Smooth muscle cell (in vitro differentiated cells): ENCODE results near the gene CHRM1. TPM values are rescaled to one million over a fixed set of nuclear protein-coding genes. Genes with fewer than 3 reads are reported as not detected.

Experiments used
- DNase-seq: peaks from one replicate; lab custom pipeline; 2025; ENCODE audit not compliant: unreplicated experiment; lab: John Stamatoyannopoulos, UW
- H2AFZ ChIP-seq: fragments of 200-600 bp; sonication (generic); 2 replicates; pipeline ENCODE4 v1.6.0; 2016; ENCODE audit warnings: antibody characterized with exemption, low read depth, mild to moderate bottlenecking
- H3F3A ChIP-seq: fragments of 200-600 bp; sonication (generic); 2 replicates; pipeline ENCODE4 v1.6.0; 2017; ENCODE audit warnings: antibody characterized with exemption, low read depth
- H3K27ac ChIP-seq: fragments of 200-600 bp; sonication (generic); 2 replicates; pipeline ENCODE4 v1.5.1; 2016; ENCODE audit warnings: low read depth, mild to moderate bottlenecking
- H3K27me3 ChIP-seq: fragments of 200-600 bp; sonication (generic); 2 replicates; pipeline ENCODE4 v1.6.1; 2016; ENCODE audit warnings: low read depth, mild to moderate bottlenecking
- H3K36me3 ChIP-seq: fragments of 200-600 bp; sonication (generic); 2 replicates; pipeline ENCODE4 v1.5.1; 2016; ENCODE audit warnings: low read depth
- H3K4me1 ChIP-seq: fragments of 200-600 bp; sonication (generic); 2 replicates; pipeline ENCODE4 v1.5.1; 2016; ENCODE audit warnings: low read depth
- H3K4me2 ChIP-seq: fragments of 200-600 bp; sonication (generic); 2 replicates; pipeline ENCODE4 v1.6.0; 2016; ENCODE audit warnings: mild to moderate bottlenecking
- H3K4me3 ChIP-seq: fragments of 200-600 bp; sonication (generic); 2 replicates; pipeline ENCODE4 v1.5.1; 2016; ENCODE audit warnings: mild to moderate bottlenecking
- H3K79me2 ChIP-seq: fragments of 200-600 bp; sonication (generic); 2 replicates; pipeline ENCODE4 v1.6.0; 2016; ENCODE audit warnings: low read depth, mild to moderate bottlenecking
- H3K9ac ChIP-seq: fragments of 200-600 bp; sonication (generic); 2 replicates; pipeline ENCODE4 v1.6.0; 2016; ENCODE audit warnings: low read depth
- H3K9me3 ChIP-seq: fragments of 200-600 bp; sonication (generic); replicated peaks from 2 replicates; pipeline ENCODE4 v1.5.1; 2016; ENCODE audit warnings: low read depth
- H4K20me1 ChIP-seq: fragments of 200-600 bp; sonication (generic); 2 replicates; pipeline ENCODE4 v1.6.0; 2016; ENCODE audit warnings: low read depth
- WGBS: methylation state at CpG from one replicate; pipeline ENCODE4 v1.1.7; 2016; ENCODE audit warnings: low lambda C conversion rate; 5-methylcytosine and 5-hydroxymethylcytosine counted together
- polyA plus RNA-seq: library from polyadenylated mRNA; unstranded; fragments of >200 nt; fragmentation: Nextera tagmentation; extraction: Ambion mirVana; gene quantifications from 2 replicates; pipeline ENCODE4 v1.2.1, GENCODE V29; 2016
- total RNA-seq: library from RNA; depleted of rRNA; stranded (reverse); fragments of >200 nt; gene quantifications from 2 replicates; pipeline ENCODE4 v1.2.3, GENCODE V29; 2014
- TF ChIP-seq, protein P1 (sequence below): fragments of 200-600 bp; sonication (generic); IDR thresholded peaks from 2 replicates; pipeline ENCODE4 v1.5.1; 2017; ENCODE audit warnings: borderline replicate concordance, mild to moderate bottlenecking, antibody characterized with exemption; ENCODE audit not compliant: insufficient read depth, poor library complexity, severe bottlenecking

CHRM1 gene
- total and polyA plus RNA-seq, 2 experiments from 2014 or later, result not detected

DNA sequence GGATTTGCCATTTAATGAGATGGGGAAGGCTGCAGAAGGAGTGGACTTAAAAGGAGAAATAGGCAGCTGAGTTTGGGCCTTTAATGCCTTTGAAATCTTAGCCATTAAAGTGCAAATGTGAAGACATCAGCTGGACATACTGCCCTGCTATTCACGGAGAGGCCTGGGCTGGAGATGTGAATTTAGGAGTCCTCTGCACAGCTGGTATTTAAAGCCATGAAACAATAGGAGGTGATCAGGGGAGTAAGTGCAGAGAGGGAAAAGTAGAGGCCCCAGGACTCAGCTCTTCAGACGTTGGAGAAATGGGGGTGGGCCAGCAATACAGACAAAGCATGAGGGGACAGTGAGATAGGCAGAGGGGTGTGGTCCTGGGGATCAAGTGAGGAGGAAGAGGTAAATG lies 23.9 kb downstream of the CHRM1 start:
- H3K4me1 ChIP-seq, result no peaks in the 10 kb centered on the region
- no peak overlapping the region for H3K9ac ChIP-seq
- WGBS, result 38% methylated on average over 2 of the region's 2 CpGs
- no peaks in the 10 kb centered on the region for H3K27me3 ChIP-seq
- no peaks in the 10 kb centered on the region for H3K36me3 ChIP-seq
- no peak overlapping the region for H3K4me2 ChIP-seq
- no peak overlapping the region for H3K27ac ChIP-seq
- no peaks in the 10 kb centered on the region for H3K79me2 ChIP-seq
- H2AFZ ChIP-seq, result no peak overlapping the region
- no peaks in the 10 kb centered on the region for H3K9me3 ChIP-seq
- H3K4me3 ChIP-seq, result no peak overlapping the region
- TF ChIP-seq, protein P1, sequence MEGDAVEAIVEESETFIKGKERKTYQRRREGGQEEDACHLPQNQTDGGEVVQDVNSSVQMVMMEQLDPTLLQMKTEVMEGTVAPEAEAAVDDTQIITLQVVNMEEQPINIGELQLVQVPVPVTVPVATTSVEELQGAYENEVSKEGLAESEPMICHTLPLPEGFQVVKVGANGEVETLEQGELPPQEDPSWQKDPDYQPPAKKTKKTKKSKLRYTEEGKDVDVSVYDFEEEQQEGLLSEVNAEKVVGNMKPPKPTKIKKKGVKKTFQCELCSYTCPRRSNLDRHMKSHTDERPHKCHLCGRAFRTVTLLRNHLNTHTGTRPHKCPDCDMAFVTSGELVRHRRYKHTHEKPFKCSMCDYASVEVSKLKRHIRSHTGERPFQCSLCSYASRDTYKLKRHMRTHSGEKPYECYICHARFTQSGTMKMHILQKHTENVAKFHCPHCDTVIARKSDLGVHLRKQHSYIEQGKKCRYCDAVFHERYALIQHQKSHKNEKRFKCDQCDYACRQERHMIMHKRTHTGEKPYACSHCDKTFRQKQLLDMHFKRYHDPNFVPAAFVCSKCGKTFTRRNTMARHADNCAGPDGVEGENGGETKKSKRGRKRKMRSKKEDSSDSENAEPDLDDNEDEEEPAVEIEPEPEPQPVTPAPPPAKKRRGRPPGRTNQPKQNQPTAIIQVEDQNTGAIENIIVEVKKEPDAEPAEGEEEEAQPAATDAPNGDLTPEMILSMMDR, result no peak
- DNase-seq, result no peak
- H4K20me1 ChIP-seq, result no peaks in the 10 kb centered on the region
- H3F3A ChIP-seq, result no peaks in the 10 kb centered on the region

DNA sequence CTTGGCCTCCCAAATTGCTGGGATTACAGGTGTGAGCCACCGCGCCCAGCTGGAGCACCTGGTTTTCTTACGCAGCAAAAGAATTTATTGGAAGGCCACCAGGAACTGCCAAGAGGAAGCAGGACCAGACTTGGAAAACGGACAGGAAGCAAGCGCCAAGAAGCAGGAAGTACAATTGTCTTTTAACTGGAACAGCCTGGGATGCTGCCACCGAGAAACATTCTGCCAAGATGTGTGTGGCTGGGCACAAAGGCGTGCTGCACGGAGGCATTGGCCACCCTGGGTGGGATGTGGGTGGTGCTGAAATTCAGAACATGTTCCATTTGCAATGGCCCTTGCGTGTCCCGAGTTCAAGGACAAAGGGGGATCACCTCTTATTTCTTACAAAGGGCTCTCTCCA lies 25.1 kb downstream of the CHRM1 start:
- H3K4me3 ChIP-seq, result no peak overlapping the region
- H4K20me1 ChIP-seq, result no peaks in the 10 kb centered on the region
- no peaks in the 10 kb centered on the region for H3K4me1 ChIP-seq
- TF ChIP-seq, protein P1, result no peak
- H3K9me3 ChIP-seq, result no peaks in the 10 kb centered on the region
- no peak for DNase-seq
- no peak overlapping the region for H2AFZ ChIP-seq
- no peaks in the 10 kb centered on the region for H3K27me3 ChIP-seq
- H3K79me2 ChIP-seq, result no peaks in the 10 kb centered on the region
- no peak overlapping the region for H3K9ac ChIP-seq
- no peaks in the 10 kb centered on the region for H3K36me3 ChIP-seq
- no peak overlapping the region for H3K4me2 ChIP-seq
- 78% methylated on average over 7 of the region's 10 CpGs for WGBS
- no peaks in the 10 kb centered on the region for H3F3A ChIP-seq
- no peak overlapping the region for H3K27ac ChIP-seq

DNA sequence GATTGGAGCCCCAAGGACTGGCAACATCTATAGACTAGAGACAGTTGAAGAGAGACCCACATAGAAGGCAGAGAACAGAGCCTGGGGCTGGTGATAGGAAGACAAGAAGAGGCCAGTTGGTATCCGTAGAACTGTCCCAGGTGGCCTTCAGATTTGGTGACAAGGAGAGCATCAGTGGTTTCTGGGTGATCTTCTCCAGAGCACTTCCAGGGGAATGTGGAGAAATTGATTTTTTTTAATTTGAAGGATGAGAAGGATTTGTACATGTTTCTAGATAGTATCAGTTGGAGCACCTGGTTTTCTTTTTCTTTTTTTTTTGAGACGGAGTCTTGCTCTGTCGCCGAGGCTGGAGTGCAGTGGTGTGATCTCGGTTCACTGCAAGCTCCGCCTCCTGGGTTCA lies 25.7 kb downstream of the CHRM1 start:
- no peak overlapping the region for H2AFZ ChIP-seq
- H4K20me1 ChIP-seq, result no peaks in the 10 kb centered on the region
- no peaks in the 10 kb centered on the region for H3F3A ChIP-seq
- H3K27ac ChIP-seq, result no peak overlapping the region
- no peaks in the 10 kb centered on the region for H3K27me3 ChIP-seq
- H3K4me3 ChIP-seq, result no peak overlapping the region
- 89% methylated on average over 6 of the region's 6 CpGs for WGBS
- TF ChIP-seq, protein P1, result no peak
- DNase-seq, result no peak
- H3K36me3 ChIP-seq, result no peaks in the 10 kb centered on the region
- H3K79me2 ChIP-seq, result no peaks in the 10 kb centered on the region
- no peak overlapping the region for H3K4me2 ChIP-seq
- H3K4me1 ChIP-seq, result no peaks in the 10 kb centered on the region
- no peak overlapping the region for H3K9ac ChIP-seq
- no peaks in the 10 kb centered on the region for H3K9me3 ChIP-seq

DNA sequence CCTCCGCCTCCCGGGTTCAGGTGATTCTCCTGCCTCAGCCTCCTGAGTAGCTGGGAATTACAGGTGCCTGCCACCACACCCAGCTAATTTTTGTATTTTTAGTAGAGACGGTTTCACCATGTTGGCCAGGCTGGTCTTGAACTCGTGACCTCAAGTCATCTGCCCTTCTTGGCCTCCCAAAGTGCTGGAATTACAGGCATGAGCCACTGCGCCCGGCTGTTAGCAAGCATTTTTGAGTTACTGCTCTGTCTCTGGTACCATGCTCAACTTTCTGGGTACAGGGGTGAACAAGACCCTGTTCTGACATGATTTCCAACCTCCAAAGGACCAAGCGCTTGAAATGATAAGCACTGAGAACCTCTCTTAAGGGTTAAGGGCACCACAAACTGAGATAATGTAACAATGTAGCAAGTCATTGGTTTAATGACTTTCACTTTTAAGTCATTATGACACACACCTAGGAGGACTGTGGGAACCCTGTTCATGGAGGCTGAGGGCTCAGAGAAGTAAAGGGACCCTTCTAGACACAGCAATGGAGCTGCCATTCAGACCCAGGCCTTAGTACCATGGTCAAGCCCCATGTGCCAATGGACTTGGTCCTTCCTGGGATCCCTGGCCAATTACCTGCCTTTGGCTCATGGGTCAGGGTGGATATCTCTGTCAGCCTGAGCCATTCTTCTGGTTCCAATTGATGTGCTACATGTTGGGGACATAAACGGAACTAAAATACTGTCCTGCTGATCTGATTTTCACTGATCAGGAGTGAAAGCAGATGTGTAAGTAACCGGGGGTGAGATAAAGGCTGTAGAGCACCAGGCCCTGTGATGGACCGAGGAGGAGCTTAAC lies 28.9 kb downstream of the CHRM1 start:
- TF ChIP-seq, protein P1, result no peak
- Histone ChIP-seq H3K27me3 (no peaks in the 10 kb centered on the region), H3K27ac (no peak overlapping the region), H3K9ac (no peak overlapping the region), H3F3A (peaks cover 25% of the 10 kb centered on the region), H3K9me3 (no peaks in the 10 kb centered on the region), H3K4me2 (no peak overlapping the region), H3K4me1 (no peaks in the 10 kb centered on the region), H3K4me3 (no peak overlapping the region), H3K36me3 (no peaks in the 10 kb centered on the region), H3K79me2 (peaks cover under 1% of the 10 kb centered on the region), H2AFZ (no peak overlapping the region), H4K20me1 (peaks cover 27% of the 10 kb centered on the region)
- DNase-seq, result no peak
- WGBS, result 84% methylated on average over 10 of the region's 10 CpGs
